RWPE1 (cell line): ENCODE results near the gene RRP8.

Source experiments
- CTCF ChIA-PET: fragments of 350-600 bp; sonication (Branson Sonifier 250); formaldehyde crosslinking; extraction: SDS; loops from one replicate; lab custom pipeline; 2021; lab: Yijun Ruan, JAX
- POLR2A ChIA-PET: fragments of 400-600 bp; formaldehyde crosslinking; extraction: SDS; loops from one replicate; lab custom pipeline; 2020; ENCODE audit warnings: antibody characterized with exemption; ENCODE audit not compliant: low non-redundant PET; lab: Yijun Ruan, JAX
- DNase-seq: peaks from one replicate; pipeline ENCODE4 v3.0.0; 2012; ENCODE audit warnings: low spot score
- H3K27ac ChIP-seq: fragments of 450-650 bp; 2 replicates; pipeline ENCODE4 v1.5.1; 2017
- TF ChIP-seq, protein P1 (sequence below): fragments of 450-650 bp; conservative IDR thresholded peaks from 2 replicates; pipeline ENCODE4 v1.5.1; 2017; ENCODE audit warnings: low read depth, mild to moderate bottlenecking

Gene RRP8

GRCh38 chr11:6583584-6583983 is 19.8 kb downstream of the RRP8 start:
- ChIA-PET CTCF (no interaction called here), POLR2A (no interaction called here)
- DNase-seq = no peak
- TF ChIP-seq, protein P1, sequence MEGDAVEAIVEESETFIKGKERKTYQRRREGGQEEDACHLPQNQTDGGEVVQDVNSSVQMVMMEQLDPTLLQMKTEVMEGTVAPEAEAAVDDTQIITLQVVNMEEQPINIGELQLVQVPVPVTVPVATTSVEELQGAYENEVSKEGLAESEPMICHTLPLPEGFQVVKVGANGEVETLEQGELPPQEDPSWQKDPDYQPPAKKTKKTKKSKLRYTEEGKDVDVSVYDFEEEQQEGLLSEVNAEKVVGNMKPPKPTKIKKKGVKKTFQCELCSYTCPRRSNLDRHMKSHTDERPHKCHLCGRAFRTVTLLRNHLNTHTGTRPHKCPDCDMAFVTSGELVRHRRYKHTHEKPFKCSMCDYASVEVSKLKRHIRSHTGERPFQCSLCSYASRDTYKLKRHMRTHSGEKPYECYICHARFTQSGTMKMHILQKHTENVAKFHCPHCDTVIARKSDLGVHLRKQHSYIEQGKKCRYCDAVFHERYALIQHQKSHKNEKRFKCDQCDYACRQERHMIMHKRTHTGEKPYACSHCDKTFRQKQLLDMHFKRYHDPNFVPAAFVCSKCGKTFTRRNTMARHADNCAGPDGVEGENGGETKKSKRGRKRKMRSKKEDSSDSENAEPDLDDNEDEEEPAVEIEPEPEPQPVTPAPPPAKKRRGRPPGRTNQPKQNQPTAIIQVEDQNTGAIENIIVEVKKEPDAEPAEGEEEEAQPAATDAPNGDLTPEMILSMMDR = no peak
- H3K27ac ChIP-seq = no peak overlapping the region

- ChIA-PET POLR2A (no interaction called here), CTCF (interaction anchor here (1.0 kb wide), 1 partner anchor 175 kb away, joined by 5 read pairs; no protein-coding TSS in a partner anchor)
- TF ChIP-seq, protein P1 = no peak
- H3K27ac ChIP-seq = no peak overlapping the region
- DNase-seq = no peak
Measured at GRCh38 chr11:6579681-6580080, 23.7 kb downstream of the RRP8 start.

- H3K27ac ChIP-seq = no peak overlapping the region
- no peak for DNase-seq
- CTCF ChIA-PET = no interaction called here
- POLR2A ChIA-PET = no interaction called here
- TF ChIP-seq, protein P1 = no peak
Measured at GRCh38 chr11:6578134-6578533, 25.3 kb downstream of the RRP8 start.

- ChIA-PET CTCF (no interaction called here), POLR2A (no interaction called here)
- DNase-seq = no peak
- TF ChIP-seq, protein P1 = no peak
- no peak overlapping the region for H3K27ac ChIP-seq
Measured at GRCh38 chr11:6576471-6577373, 26.7 kb downstream of the RRP8 start.

GRCh38 chr11:6574816-6575715 is 28.4 kb downstream of the RRP8 start:
- POLR2A ChIA-PET = no interaction called here
- CTCF ChIA-PET = interaction anchor here (1.3 kb wide), 1 partner anchor 44 kb away, joined by 3 read pairs; no protein-coding TSS in a partner anchor
- TF ChIP-seq, protein P1 = no peak

GRCh38 chr11:6572215-6572614 is 31.2 kb downstream of the RRP8 start:
- ChIA-PET POLR2A (no interaction called here), CTCF (no interaction called here)
- TF ChIP-seq, protein P1 = no peak
- DNase-seq = no peak
- no peak overlapping the region for H3K27ac ChIP-seq

More at GRCh38 chr11:6574816-6575715, 28.4 kb downstream of the RRP8 start:
- no peak for DNase-seq
- H3K27ac ChIP-seq = no peak overlapping the region
